HG03521 (cell line): Measurements from ENCODE around the gene CHAC1.
"Not testable (repeated sequence)": the region's sequence is repeated elsewhere in the genome, so short reads cannot be mapped to it uniquely, and the experiment has no call there.

ENCODE experiments used
- ATAC-seq: cut with Tn5 transposase; IDR thresholded peaks from one replicate; pipeline ENCODE4 v1.9.1; 2021; ENCODE audit warnings: mild to moderate bottlenecking, moderate library complexity; ENCODE audit not compliant: unreplicated experiment

Gene CHAC1

DNA sequence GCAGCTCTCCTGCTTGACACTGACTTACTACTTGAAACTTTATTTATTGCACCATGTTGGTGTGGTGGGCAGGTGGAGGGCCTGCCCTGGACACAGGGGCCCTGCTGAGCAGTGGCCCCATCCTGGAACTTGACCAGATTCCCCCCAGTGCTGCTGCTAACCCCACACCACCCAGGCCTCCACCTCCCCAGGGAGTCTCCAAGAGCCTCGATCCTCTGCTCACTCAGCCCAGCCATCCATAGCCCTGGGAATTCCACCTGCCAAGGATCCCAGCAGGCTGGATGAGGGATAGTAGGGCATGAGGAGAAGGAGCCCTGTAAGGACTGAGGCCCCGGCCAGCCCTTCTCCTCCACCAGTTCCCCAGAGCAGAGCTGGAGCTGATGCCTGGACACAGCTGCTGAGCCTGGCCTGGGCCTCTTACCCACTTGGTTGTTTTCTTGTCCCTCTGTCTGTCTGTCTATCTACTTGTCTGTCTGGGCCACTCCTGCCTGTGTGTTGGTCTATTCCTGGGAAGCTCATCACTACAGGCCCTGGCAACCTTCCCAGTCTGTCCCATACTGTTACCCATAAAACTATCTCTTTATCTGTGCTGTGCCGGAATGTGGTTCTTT lies 2.8 kb downstream of the CHAC1 start:
- no peak for ATAC-seq

- ATAC-seq: no peak
Measured at GRCh38 chr15:40956541-40956982, 3.3 kb downstream of the CHAC1 start.

GRCh38 chr15:40957041-40957555 lies 3.8 kb downstream of the CHAC1 start:
- no peak for ATAC-seq

- no peak for ATAC-seq
Measured at GRCh38 chr15:40957581-40958051, 4.3 kb downstream of the CHAC1 start.

- no peak for ATAC-seq
Measured at GRCh38 chr15:40958146-40958545, 4.9 kb downstream of the CHAC1 start.

GRCh38 chr15:40958723-40959122 lies 5.5 kb downstream of the CHAC1 start:
- ATAC-seq: no peak

DNA sequence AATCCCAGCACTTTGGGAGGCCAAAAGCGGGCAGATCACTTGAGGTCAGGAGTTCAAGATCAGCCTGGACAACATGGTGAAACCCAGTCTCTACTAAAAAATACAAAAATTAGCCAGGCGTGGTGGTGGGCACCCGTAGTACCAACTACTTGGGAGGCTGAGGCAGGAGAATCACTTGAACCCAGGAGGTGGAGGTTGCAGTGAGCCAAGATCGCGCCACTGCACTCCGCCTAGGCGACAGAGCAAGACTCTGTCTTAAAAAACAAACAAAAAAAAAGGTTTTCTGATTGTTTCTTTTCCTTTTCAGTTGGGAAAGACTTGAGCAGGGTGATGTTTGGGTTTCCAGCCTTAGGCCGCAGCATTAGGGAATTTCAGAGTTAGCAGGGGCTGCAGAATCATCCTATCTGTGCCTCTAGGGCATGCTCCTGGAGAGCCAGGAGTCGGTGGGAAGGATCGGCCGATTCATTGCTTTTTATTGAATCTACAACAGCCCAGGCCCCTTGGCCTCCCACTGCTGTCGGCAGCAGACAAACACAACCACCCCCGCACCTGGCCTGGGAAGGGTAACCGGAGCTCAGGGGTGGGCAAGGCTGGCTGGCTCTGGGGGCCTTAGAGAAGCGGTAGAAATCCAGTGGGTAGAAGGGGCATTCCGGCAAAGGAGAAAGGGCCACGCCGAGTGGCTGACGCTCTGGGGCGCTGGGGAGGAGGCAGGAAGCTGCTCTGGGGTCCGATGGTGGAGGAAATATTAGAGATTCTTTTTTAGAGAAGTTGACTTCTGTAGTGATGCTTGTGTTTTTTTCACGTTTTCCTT lies 6.3 kb downstream of the CHAC1 start:
- ATAC-seq: no peak

DNA sequence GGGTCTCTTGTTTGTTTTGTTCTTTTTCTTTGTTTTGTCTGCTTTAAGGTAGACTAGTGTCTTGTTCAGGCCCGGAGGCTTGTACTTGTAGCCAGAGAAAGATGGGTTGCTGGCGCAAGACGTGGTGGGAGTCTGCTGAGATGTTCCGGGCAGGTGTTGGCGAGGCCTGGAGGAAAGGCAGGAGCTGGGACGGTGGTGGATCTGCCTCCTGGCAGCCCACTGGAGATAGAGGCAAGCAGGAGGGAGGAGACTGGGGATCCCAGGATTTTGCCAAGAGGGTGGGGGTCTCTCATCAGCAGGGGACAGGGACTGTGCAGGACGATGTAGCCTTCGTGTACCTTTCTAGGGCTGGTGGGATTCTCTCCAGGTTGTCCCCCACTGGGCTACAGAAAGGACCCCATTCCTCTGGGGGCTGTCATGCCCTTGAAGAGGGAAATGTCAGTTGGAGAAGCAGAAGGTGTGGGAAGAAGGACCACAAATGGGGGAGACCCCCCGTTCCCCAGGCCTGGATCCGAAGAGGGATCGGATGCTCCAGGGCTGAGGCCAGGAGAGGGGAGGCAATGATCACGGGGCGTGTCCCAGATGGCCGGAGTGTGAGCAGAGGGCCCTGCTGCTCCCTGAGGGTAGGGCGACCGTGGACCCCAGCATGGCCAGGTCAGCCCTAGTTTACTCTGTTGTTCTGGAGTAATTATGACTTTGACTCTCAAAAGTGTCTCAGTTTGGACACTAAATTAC lies 7.0 kb downstream of the CHAC1 start:
- ATAC-seq: no peak

- no peak for ATAC-seq
Measured at GRCh38 chr15:40960925-40961324, 7.7 kb downstream of the CHAC1 start.

DNA sequence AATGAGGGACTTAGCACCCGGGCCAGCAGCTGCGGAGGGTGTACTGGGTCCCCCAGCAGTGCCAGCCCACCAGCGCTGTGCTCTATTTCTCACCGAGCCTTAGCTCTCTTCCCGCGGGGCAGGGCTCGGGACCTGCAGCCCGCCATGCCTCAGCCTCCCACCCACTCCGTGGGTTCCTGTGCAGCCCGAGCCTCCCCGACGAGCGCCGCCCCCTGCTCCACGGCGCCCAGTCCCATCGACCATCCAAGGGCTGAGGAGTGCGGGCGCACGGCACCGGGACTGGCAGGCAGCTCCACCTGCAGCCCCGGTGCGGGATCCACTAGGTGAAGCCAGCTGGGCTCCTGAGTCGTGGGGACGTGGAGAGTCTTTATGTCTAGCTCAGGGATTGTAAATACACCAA lies 8.5 kb downstream of the CHAC1 start:
- not testable (repeated sequence) for ATAC-seq

DNA sequence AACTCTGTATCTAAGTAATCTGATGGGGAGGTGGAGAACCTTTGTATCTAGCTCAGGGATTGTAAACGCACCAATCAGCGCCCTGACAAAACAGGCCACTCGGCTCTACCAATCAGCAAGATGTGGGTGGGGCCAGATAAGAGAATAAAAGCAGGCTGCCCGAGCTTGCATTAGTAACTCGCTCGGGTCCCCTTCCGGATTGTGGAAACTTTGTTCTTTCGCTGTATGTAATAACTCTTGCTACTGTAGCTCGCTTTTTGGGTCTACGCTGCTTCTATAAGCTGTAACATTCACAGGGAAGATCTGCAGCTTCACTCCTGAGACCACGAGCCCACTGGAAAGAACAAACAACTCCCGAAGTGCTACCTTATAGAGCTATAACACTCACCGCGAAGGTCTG lies 9.0 kb downstream of the CHAC1 start:
- not testable (repeated sequence) for ATAC-seq

DNA sequence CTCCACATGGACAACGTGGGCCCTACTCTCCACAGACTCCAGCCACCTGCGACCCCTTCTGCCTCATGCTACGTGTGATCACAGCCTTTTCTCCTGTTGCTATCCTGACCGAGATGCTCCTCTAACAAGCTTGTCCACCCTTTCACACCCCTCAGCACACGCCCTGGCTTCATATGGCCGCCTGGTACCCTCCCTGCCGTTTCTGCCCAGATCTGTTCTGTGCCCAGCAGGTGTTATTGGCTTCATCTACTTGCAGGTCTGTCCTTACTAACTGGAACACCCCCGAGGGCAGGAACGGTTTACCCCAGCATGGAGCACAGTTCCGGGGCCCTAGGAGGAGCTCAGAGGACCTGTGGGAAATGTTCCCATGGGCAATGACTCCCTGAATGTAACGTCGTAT lies 9.9 kb downstream of the CHAC1 start:
- no peak for ATAC-seq

- no peak for ATAC-seq
Measured at GRCh38 chr15:40964006-40964405, 10.7 kb downstream of the CHAC1 start.

DNA sequence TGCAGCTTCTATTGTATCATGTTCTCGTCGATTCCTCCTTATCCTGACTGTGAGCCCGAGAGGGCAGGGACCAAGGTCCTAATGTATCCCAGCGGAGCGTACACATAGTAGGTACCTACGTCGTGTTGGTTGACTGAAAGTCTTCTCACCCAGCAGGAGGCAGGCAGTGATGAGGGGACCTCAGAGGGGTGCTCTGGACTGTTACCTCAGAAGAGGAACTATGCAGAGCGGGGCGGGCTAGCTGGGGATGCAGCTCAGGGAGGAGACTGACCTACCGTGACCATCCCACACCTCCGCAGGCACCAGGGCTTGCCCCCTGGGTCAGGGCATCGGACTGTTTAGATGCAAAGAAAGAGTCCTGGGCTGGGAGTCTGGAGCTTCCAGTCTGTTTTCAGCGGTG lies 11.4 kb downstream of the CHAC1 start:
- ATAC-seq: no peak

DNA sequence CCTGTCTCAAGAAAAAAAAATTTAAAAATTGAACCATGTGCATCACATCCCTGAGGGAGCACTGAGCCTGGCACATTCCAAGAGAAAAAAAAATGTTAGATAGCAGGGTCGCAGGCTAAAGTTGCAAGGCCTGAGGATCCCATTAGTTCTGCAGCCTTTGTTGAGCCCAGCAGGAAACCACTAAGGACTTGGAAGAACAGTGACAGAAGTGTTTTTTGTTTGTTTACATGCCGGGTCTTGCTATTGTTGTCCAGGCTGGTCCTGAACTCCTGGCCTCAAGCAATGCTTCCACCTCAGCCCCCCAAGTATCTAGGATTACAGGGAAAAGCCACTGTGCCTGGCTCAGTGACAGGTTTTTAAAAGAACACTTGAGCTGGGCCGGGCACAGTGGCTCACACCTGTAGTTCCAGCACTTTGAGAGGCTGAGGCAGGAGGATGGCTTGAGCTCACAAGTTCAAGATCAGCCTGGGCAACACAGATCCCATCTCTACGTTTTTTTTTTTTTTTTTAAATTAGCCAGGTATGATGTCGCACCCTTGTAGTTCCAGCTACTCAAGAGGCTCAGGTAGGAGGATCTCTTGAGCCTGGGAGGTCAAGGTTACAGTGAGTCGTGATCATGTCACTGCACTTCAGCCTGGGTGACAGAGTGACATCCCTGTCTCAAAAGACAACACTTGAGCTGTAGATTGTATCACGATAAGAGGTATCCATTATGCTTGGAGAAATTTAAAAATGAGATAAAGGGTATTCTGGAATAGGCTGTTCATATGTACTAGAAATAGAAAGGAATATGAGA lies 15.2 kb downstream of the CHAC1 start:
- ATAC-seq: no peak

DNA sequence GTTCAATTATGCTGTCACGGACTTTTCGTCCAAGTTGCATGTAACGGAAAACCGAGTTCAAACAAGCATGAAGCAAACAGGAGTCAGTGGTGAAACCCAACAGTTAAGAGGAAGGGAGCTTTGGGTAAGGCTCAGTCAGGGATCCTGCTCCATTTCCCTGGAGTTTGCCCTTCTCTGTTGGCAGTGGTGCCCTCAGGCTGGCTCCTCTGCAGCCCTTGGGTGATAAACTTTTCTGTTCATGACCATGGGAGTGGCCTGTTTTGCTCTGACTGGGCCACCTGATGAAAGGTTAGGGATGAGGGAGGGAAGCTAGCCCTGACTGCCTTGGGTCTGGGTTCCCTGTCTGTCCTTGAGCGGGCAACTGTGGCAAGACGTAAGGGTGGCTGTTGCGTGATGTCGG lies 16.1 kb downstream of the CHAC1 start:
- ATAC-seq: no peak

GRCh38 chr15:40974879-40975278 lies 21.6 kb downstream of the CHAC1 start:
- no peak for ATAC-seq

- ATAC-seq: no peak
Measured at GRCh38 chr15:40976819-40977218, 23.5 kb downstream of the CHAC1 start.

- ATAC-seq: no peak
Measured at GRCh38 chr15:40978141-40978540, 24.9 kb downstream of the CHAC1 start.

- no peak for ATAC-seq
Measured at GRCh38 chr15:40978562-40978961, 25.3 kb downstream of the CHAC1 start.

DNA sequence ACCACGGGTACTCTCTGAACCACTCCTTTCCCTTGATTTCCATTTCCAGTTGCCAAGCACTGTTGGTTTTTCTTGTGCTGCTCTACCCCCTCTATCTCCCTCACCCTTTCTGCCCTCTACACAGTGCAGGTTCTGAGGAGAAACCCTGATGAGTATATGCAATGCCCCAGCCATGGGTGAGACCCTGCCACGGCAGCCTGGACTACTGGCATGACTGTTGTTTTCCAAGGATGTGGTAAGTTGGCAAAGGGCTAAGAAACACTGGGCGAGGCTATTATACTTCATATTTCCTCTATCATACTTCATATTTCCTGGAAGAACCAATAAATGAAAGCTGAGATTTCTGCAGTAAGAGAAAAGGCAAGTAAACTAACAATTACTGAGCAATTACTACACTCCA lies 27.9 kb downstream of the CHAC1 start:
- ATAC-seq: no peak
